Measurements from ENCODE around the gene BRD1.
"Not testable (repeated sequence)": the region's sequence is repeated elsewhere in the genome, so short reads cannot be mapped to it uniquely, and the experiment has no call there.

The BRD1 gene

DNA sequence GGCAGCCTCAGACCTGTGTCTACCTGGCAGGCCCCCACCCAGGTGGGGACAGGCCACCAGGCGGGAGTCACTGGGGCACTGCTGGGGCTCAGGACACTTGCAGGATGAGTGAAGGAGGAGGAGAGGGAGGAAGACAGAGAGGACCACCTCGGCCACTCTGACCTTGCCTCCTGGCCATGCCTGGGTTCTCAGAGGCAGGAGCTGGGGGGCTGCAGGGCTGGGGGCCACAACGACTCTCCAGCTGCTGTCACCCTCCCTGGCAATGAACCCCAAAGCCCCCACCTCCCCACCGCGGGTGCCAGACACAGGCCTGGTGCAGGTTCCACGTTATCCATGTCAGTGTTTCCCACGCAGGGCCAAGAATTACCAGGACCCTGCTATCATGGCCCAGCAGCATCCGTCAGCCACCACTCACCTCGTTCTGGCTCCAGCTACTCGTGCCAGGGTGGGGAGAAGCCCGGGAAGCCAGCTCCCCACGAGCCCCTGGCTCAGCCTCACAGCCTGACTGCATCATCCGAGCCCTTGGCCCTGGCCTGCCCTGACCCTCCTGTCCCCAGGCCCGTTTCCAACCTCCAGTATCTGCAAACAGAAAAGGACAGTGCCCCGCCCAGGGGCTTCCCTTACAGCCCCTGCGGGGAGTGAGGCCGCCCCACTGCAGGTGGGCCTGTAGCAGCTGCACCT, 62.4 kb downstream of the BRD1 start:
- H3K4me3 ChIP-seq (replicated peaks; ENCODE audit: low read depth, low read length): no peak overlapping the region
- TF ChIP-seq, protein P1, sequence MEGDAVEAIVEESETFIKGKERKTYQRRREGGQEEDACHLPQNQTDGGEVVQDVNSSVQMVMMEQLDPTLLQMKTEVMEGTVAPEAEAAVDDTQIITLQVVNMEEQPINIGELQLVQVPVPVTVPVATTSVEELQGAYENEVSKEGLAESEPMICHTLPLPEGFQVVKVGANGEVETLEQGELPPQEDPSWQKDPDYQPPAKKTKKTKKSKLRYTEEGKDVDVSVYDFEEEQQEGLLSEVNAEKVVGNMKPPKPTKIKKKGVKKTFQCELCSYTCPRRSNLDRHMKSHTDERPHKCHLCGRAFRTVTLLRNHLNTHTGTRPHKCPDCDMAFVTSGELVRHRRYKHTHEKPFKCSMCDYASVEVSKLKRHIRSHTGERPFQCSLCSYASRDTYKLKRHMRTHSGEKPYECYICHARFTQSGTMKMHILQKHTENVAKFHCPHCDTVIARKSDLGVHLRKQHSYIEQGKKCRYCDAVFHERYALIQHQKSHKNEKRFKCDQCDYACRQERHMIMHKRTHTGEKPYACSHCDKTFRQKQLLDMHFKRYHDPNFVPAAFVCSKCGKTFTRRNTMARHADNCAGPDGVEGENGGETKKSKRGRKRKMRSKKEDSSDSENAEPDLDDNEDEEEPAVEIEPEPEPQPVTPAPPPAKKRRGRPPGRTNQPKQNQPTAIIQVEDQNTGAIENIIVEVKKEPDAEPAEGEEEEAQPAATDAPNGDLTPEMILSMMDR (IDR thresholded peaks at IDR 0.05; ENCODE audit: low read length, missing control alignments): no peak
- no peak for DNase-seq (ENCODE audit: low read depth)

DNA sequence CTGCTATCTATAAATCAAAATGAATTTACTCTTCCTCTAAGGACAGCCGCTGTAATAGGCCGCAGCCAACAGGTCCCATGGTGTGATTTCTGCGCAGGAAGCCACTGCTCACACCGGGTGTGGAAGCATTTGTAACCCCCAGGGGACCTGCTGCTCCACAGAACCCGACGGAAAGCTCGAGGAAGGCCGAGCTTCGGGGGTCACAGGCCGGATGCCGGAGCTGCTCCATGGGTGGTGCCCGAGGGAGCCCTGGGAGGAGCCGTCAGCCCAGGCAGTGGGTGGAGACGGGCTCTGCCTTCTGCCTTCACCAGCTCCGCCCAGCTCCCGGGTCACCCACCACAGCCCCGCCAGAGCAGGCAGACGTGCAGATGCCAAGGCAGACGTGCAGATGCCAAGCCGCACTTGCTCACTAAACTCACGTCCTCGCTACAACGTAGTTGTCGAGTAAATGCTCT, 63.5 kb downstream of the BRD1 start:
- TF ChIP-seq, protein P1 (IDR thresholded peaks at IDR 0.05; ENCODE audit: low read length, missing control alignments): no peak
- DNase-seq (ENCODE audit: low read depth): no peak
- no peak overlapping the region for H3K4me3 ChIP-seq (replicated peaks; ENCODE audit: low read depth, low read length)

DNA sequence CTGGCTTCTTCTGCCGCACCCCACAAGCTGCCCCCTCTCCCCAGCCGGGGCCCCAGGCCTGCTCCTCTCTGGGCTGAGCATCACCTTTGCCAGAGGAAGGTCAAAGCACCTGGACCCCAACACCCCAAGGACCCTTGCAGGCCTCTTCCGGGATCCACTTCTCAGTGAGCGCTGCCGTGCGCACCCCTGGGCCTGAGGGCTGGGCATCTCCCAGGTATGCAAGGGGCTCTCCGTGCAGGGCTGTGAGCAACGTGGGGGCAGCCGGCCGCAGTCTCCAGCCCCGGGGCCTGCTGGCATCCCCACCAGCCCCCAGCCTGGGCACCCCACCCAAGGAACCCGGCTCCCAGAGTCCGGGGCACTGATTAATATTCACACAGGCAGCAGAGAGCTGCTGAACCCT, 64.0 kb downstream of the BRD1 start:
- DNase-seq (ENCODE audit: low read depth): no peak
- TF ChIP-seq, protein P1 (IDR thresholded peaks at IDR 0.05; ENCODE audit: low read length, missing control alignments): no peak
- H3K4me3 ChIP-seq (replicated peaks; ENCODE audit: low read depth, low read length): no peak overlapping the region

DNA sequence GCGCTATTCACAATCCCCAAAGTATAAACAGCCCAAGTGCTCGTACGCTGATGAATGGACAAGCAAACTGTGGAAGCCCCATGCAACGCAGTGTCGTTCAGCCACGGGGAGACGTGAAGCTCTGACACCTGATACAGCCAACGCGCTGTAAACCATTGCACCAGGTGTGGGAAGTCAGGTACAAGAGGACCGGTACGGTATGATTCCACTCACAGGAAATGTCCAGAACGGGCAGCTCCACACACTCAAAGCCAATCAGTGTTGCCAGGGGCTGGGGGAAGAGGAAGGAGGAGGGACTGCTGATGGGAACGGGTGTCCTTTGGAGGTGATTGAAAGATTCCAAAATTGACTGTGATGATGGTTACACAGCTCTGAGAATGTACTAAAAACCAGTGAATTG, 64.5 kb downstream of the BRD1 start:
- H3K4me3 ChIP-seq (replicated peaks; ENCODE audit: low read depth, low read length): no peak overlapping the region
- no peak for DNase-seq (ENCODE audit: low read depth)
- TF ChIP-seq, protein P1 (IDR thresholded peaks at IDR 0.05; ENCODE audit: low read length, missing control alignments): no peak

DNA sequence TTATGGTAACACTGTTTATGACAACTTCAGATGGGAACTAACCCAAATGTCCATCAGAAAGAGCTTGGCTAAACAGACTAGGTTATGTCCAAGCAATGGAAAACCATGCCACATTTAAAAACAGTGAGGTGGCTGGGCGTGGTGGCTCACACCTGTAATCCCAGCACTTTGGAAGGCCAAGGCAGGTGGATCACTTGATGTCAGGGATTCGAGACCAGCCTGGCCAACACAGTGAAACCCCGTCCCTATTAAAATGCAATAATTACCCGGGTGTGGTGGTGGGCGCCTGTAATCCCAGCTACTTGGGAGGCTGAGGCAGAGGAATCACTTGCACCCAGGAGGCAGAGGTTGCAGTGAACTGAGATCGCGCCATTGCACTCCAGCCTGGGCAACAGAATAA, 65.1 kb downstream of the BRD1 start:
- H3K4me3 ChIP-seq (replicated peaks; ENCODE audit: low read depth, low read length); DNase-seq (ENCODE audit: low read depth): not testable (repeated sequence)

DNA sequence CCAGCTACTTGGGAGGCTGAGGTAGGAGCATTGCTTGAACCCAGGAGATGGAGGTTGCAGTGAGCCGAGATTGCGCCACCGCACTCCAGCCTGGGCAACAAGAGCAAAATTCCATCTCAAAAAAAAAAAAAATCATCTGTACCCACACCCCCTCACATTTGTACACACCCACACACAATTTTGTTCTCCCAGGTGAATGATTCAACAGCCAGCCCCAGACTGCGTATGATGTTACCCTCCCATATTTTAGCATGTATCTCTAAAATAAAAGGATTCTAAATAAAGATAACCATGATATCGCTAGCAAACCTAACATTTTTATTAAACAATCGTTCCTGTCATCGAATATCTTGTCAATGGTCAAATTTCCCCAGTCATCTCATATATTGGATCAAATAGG, 65.8 kb downstream of the BRD1 start:
- DNase-seq (ENCODE audit: low read depth): no peak
- TF ChIP-seq, protein P1 (IDR thresholded peaks at IDR 0.05; ENCODE audit: low read length, missing control alignments): no peak
- no peak overlapping the region for H3K4me3 ChIP-seq (replicated peaks; ENCODE audit: low read depth, low read length)

DNA sequence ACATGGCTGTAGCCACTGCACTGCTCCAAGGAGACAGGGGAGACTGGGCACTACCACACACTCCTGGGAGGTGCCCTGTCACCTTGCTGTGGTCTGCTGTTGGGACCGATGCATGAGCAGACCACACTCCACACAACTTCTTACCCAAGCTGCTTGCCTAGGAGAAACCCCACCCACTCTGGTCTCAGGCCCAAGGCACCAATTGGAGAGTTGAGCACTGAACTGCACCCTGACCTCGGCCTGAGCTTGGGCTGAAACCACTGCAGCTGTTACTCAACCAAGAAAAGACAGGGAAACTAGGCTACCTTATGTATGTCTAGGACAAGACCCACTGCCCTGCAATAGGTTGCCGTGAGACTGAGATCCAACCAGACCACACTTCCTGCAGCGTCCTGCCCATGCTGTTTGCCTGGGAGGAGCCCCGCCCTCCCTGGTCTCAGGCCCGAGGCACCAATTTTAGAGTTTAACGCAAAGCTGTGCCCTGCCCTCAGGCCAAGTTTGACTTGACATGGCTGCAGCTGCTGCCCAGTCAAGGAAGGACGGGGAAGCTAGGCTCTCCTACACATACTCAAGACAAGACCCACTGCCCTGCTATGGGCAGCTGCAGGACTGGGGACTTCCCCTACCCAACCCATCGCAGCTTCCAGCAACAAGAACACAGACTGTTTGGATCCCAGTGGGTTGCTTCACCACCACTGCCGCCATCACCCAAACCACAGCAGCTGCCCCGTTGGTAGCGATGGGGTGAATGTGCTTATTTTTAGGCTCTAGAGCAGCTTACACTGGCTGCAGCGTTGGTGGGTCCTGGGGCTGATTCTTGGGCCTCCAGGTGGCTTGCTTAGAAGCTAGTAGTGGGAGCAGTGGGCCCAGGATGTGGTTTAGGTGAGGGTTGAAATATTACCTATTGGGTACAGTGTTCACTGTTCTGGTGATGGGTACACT, 66.8 kb downstream of the BRD1 start:
- TF ChIP-seq, protein P1 (IDR thresholded peaks at IDR 0.05; ENCODE audit: low read length, missing control alignments): no peak
- no peak overlapping the region for H3K4me3 ChIP-seq (replicated peaks; ENCODE audit: low read depth, low read length)
- no peak for DNase-seq (ENCODE audit: low read depth)
